ENCODE results near the gene SPANXA2.

Gene SPANXA2

DNA sequence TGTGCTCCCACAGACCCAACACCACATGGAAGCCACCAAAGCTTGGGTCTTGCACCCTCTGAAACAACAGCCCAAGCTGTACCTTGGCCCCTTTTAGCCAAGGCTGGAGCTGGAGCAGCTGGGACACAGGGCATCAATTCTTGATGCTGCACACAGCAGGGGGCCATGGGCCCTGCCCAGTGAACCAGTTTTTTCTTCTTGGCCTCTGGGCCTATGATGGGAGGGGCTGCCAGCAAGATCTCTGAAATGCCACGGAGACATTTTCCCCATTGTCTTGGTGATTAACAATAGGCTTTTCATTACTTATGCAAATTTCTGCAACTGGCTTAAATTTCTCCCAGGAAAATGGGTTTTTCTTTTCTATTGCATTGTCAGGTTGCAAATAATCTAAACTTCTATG is 49.0 kb downstream of the SPANXA2 start (continued):
- TF ChIP-seq ZNF391 (tag by site-specific recombination; IDR thresholded peaks at IDR 0.05; ENCODE audit: borderline replicate concordance, low read depth) (no peak), ZNF600 (tag by site-specific recombination; IDR thresholded peaks at IDR 0.05) (no peak), ZNF266 (tag by site-specific recombination; IDR thresholded peaks at IDR 0.05; ENCODE audit: low read depth) (no peak), ZNF10 (tag by site-specific recombination; IDR thresholded peaks at IDR 0.05) (no peak)
- TF ChIP-seq, protein P1, sequence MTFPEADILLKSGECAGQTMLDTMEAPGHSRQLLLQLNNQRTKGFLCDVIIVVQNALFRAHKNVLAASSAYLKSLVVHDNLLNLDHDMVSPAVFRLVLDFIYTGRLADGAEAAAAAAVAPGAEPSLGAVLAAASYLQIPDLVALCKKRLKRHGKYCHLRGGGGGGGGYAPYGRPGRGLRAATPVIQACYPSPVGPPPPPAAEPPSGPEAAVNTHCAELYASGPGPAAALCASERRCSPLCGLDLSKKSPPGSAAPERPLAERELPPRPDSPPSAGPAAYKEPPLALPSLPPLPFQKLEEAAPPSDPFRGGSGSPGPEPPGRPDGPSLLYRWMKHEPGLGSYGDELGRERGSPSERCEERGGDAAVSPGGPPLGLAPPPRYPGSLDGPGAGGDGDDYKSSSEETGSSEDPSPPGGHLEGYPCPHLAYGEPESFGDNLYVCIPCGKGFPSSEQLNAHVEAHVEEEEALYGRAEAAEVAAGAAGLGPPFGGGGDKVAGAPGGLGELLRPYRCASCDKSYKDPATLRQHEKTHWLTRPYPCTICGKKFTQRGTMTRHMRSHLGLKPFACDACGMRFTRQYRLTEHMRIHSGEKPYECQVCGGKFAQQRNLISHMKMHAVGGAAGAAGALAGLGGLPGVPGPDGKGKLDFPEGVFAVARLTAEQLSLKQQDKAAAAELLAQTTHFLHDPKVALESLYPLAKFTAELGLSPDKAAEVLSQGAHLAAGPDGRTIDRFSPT (tag by site-specific recombination; IDR thresholded peaks at IDR 0.05), result no peak
